GM06990 (cell line): ENCODE results near the gene SORBS1.

Experiments used
- DNase-seq: peaks from one replicate; pipeline ENCODE4 v3.0.0-alpha.2; 2011; ENCODE audit not compliant: insufficient read length; ENCODE audit errors: extremely low read depth
- H3K27me3 ChIP-seq: replicated peaks from 2 replicates; pipeline ENCODE4 v1.6.0; 2011; ENCODE audit warnings: low read length; ENCODE audit not compliant: control insufficient read depth, insufficient read depth
- H3K36me3 ChIP-seq: 2 replicates; pipeline ENCODE4 v1.5.1; 2011; ENCODE audit warnings: low read length; ENCODE audit not compliant: control insufficient read depth, insufficient read depth
- H3K4me3 ChIP-seq: replicated peaks from 2 replicates; pipeline ENCODE4 v1.5.1; 2011; ENCODE audit warnings: low read depth, mild to moderate bottlenecking, control low read depth, low read length
- TF ChIP-seq, protein P1 (sequence below): IDR thresholded peaks from 2 replicates; pipeline ENCODE4 v1.5.1; 2011; ENCODE audit warnings: low read length, control low read depth, mild to moderate bottlenecking, inconsistent platforms; ENCODE audit not compliant: insufficient read depth, poor library complexity, severe bottlenecking

SORBS1 gene

DNA sequence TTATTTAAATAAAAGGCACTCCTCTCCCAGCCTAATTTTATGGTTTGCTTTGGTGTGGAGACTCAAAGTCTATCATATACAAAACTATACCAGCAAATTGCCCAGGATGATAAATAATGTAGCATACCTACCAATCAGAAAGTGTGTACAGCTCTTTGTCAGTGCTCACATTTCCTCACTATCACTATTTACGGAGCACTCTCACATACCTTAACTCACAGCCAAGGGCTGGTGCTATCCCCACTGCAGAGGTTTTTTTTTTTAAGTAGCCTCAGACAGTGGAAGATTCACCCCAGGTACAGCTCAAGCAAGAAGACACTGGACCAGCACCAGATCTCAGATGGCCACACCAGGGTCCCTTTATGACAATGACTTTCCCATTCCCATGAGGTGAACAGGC lies 272.9 kb downstream of the SORBS1 start:
- H3K27me3 ChIP-seq: no peaks in the 10 kb centered on the region
- no peak for DNase-seq
- peak overlapping the region; percentile 91 for H3K4me3 ChIP-seq
- H3K36me3 ChIP-seq: peaks cover 7% of the 10 kb centered on the region
- TF ChIP-seq, protein P1, sequence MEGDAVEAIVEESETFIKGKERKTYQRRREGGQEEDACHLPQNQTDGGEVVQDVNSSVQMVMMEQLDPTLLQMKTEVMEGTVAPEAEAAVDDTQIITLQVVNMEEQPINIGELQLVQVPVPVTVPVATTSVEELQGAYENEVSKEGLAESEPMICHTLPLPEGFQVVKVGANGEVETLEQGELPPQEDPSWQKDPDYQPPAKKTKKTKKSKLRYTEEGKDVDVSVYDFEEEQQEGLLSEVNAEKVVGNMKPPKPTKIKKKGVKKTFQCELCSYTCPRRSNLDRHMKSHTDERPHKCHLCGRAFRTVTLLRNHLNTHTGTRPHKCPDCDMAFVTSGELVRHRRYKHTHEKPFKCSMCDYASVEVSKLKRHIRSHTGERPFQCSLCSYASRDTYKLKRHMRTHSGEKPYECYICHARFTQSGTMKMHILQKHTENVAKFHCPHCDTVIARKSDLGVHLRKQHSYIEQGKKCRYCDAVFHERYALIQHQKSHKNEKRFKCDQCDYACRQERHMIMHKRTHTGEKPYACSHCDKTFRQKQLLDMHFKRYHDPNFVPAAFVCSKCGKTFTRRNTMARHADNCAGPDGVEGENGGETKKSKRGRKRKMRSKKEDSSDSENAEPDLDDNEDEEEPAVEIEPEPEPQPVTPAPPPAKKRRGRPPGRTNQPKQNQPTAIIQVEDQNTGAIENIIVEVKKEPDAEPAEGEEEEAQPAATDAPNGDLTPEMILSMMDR: no peak

DNA sequence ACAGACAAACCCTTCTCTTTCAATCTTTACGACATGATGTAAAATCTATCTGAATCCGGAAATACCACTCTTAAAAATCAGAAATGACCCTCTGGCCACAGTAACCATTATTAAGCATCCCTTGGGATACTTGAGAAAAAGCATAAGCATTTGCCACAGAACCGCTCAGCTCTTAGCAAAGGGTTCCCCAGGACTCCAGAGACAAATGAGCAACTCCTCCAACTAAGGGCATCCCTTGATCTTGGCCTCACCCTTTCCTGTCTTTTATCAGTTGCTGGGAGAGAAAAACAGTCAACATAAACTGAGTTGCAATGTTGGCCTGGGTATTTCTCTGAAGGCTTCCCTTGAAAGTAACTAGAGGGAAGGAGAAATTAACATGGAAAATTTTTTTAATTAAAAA lies 273.9 kb downstream of the SORBS1 start:
- no peak for DNase-seq
- Histone ChIP-seq H3K36me3 (peaks cover 7% of the 10 kb centered on the region), H3K27me3 (no peaks in the 10 kb centered on the region), H3K4me3 (peak overlapping the region; percentile 9)
- TF ChIP-seq, protein P1: no peak

DNA sequence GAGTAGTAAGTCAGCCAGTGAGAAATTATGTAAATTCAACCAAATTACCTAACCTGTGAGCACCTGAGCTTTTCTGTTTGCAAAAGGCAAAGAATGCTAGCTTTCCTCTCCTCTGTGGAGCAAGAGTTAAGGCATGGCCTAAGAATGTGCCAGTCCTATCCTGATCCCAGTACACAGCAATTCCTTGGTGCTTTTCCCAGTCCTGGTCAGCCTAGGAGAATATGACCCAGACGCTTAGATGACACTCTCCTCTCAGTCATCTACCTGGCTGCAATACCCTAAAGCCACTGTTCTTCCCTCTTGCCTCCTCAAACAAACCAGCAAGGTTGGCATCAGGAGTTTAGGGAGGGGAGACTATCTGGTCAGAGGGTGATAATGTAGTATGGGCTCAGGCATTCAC lies 274.5 kb downstream of the SORBS1 start:
- TF ChIP-seq, protein P1: no peak
- Histone ChIP-seq H3K4me3 (0 out of 2 replicates have a peak overlapping the region, but pooled peaks have one; percentile 6), H3K36me3 (peaks cover 7% of the 10 kb centered on the region), H3K27me3 (no peaks in the 10 kb centered on the region)
- no peak for DNase-seq

DNA sequence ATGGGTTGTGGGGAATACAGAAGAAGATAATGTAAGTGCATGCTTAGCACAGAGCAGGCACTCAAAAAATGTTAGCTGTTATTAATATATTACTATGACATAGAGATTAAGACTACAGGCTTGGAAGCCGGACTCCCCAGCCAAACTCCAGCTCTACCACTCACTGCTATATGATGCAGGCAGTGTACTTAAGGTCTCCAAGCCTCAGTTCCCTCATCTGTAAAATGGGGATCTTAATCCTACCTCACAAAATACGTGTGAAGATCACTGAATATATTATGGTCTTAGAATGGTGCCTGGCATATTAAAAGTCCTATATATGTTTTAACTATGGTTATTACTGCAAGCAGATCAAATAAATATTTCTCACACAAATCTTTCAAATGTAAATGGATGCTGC lies 275.6 kb downstream of the SORBS1 start:
- Histone ChIP-seq H3K4me3 (peak overlapping the region; percentile 3; the same call in 1 of the 2 replicates), H3K36me3 (peaks cover 7% of the 10 kb centered on the region), H3K27me3 (no peaks in the 10 kb centered on the region)
- TF ChIP-seq, protein P1: no peak
- no peak for DNase-seq

DNA sequence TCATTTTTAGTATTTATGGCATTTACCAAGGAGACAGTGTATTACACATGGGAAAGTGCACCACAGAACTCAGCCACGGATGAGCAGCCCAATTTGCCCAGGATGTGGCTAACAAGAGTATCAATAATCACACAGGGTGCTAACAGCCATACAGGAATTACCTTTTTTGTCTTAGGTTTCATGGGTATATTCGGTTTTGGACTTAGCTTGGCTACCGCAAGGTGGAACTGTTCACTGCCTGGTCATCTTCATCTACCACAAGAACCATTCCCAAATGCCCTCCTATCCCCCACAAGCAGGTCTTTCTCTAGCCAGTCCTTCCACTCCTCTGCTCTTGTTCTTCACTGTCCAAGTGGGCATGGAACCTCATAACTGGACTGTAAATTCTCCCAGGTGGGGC lies 276.4 kb downstream of the SORBS1 start:
- H3K4me3 ChIP-seq: no peak overlapping the region

More for the DNA sequence above, 276.4 kb downstream of the SORBS1 start:
- H3K27me3 ChIP-seq: no peaks in the 10 kb centered on the region
- DNase-seq: no peak
- H3K36me3 ChIP-seq: peaks cover 7% of the 10 kb centered on the region
- TF ChIP-seq, protein P1: peak; percentile 38
